ENCODE results near the gene EARS2. TPM values are rescaled to one million over a fixed set of nuclear protein-coding genes. Genes with fewer than 3 reads are reported as not detected.
"Not testable (repeated sequence)": the region's sequence is repeated elsewhere in the genome, so short reads cannot be mapped to it uniquely, and the experiment has no call there.

The EARS2 gene
- total and polyA plus RNA-seq, 10 of the 15 experiments (the other 5 are each of a cell fraction or from before 2014, with no cell fraction given), result 12.9 to 65.9 (median 33.5) TPM

DNA sequence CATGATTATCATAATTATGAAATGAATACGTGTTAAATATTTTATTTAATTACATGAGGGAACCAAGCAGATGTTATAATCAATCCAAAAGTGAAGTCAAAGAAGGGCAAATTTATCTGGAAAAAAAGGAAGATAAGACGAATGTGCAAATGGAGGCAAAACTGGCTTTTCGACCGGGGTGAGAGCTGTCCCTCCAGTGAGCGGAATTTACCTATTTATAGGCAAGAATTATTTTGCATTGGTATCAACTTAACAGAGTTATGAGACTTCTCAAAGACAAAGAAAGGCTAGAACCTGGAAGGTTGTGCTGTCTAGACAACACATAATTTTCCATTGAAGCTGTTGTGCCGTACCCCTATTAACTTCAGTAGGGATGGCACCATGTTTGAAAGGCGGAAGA, 45.4 kb downstream of the EARS2 start:
- POLR2A ChIA-PET, result no interaction called here

GRCh38 chr16:23510915-23511270, 46.3 kb downstream of the EARS2 start:
- Histone ChIP-seq H3K4me2 (ENCODE audit: control insufficient read depth, insufficient read depth) (peak overlapping the region; percentile 90), H3K9ac (ENCODE audit: control insufficient read depth, insufficient read depth, low read length) (peak overlapping the region; percentile 86), H3K27ac (ENCODE audit: control insufficient read depth, insufficient read depth) (peak overlapping the region; percentile 76), H3K4me1 (ENCODE audit: control insufficient read depth, insufficient read depth, low read length) (peaks cover 13% of the 10 kb centered on the region), H4K20me1 (ENCODE audit: control insufficient read depth, insufficient read depth) (peaks cover 12% of the 10 kb centered on the region), H2AFZ (ENCODE audit: control insufficient read depth, low read depth, low read length) (peak overlapping the region; percentile 93), H3K79me2 (ENCODE audit: control insufficient read depth, insufficient read depth, low read length) (peaks cover 48% of the 10 kb centered on the region), H3K4me3 (peak overlapping the region; percentile 94; the same call in 1 of the 2 replicates)
- H3K36me3 ChIP-seq (ENCODE audit: control insufficient read depth in 2 of 2, insufficient read depth in 2 of 2, low read length in 1 of 2); BruUV-seq (replicated peaks); DNase-seq (ENCODE audit: low read depth, low spot score); intact Hi-C loops (cut with micrococcal nuclease; ENCODE audit: unreplicated experiment); FAIRE-seq; H3K9me3 ChIP-seq (replicated peaks; ENCODE audit: control insufficient read depth, insufficient read depth, low read length); ATAC-seq; in situ Hi-C loops (cut with MboI); SMC1A ChIA-PET (ENCODE audit: uncharacterized antibody, unreplicated experiment); H3K27me3 ChIP-seq (replicated peaks in 1 of 2; ENCODE audit: control insufficient read depth in 2 of 2, insufficient read depth in 2 of 2, low read length in 1 of 2); RAD21 ChIA-PET (ENCODE audit: unreplicated experiment): not testable (repeated sequence)
- WGBS (ENCODE audit: insufficient coverage, insufficient replicate concordance, low lambda C conversion rate, missing lambda C conversion rate), result 45% methylated on average over 8 of the region's 10 CpGs
- ChIA-PET POLR2A (interaction anchor here (0.7 to 2.1 kb wide), 2 partner anchors 11 to 14 kb away, joined by 3 to 6 read pairs; no protein-coding TSS in a partner anchor), CTCF (interaction anchor here (1.9 kb wide), 1 partner anchor 86 kb away, joined by 8 read pairs; no protein-coding TSS in a partner anchor)

More for the DNA sequence above, 45.4 kb downstream of the EARS2 start:
- TF ChIP-seq RCOR1 (conservative IDR thresholded peaks at IDR 0.05; ENCODE audit: low read depth, low read length) (no peak), SUPT20H (IDR thresholded peaks at IDR 0.05; ENCODE audit: borderline replicate concordance, control insufficient read depth, low read depth, low read length) (no peak), STAT3 (IDR thresholded peaks at IDR 0.05; ENCODE audit: low read depth, low read length) (no peak), GATAD2B (conservative IDR thresholded peaks at IDR 0.05; ENCODE audit: low read depth) (no peak), TCF7 (IDR thresholded peaks at IDR 0.05; ENCODE audit: borderline replicate concordance) (no peak), ASH2L (IDR thresholded peaks at IDR 0.05; ENCODE audit: borderline replicate concordance, low read depth) (no peak), HDAC6 (IDR thresholded peaks at IDR 0.05; ENCODE audit: unreplicated experiment) (no peak), POLR2AphosphoS2 (IDR thresholded peaks at IDR 0.05; ENCODE audit: low read depth, low read length) (no peak)
- TF ChIP-seq, protein P1, sequence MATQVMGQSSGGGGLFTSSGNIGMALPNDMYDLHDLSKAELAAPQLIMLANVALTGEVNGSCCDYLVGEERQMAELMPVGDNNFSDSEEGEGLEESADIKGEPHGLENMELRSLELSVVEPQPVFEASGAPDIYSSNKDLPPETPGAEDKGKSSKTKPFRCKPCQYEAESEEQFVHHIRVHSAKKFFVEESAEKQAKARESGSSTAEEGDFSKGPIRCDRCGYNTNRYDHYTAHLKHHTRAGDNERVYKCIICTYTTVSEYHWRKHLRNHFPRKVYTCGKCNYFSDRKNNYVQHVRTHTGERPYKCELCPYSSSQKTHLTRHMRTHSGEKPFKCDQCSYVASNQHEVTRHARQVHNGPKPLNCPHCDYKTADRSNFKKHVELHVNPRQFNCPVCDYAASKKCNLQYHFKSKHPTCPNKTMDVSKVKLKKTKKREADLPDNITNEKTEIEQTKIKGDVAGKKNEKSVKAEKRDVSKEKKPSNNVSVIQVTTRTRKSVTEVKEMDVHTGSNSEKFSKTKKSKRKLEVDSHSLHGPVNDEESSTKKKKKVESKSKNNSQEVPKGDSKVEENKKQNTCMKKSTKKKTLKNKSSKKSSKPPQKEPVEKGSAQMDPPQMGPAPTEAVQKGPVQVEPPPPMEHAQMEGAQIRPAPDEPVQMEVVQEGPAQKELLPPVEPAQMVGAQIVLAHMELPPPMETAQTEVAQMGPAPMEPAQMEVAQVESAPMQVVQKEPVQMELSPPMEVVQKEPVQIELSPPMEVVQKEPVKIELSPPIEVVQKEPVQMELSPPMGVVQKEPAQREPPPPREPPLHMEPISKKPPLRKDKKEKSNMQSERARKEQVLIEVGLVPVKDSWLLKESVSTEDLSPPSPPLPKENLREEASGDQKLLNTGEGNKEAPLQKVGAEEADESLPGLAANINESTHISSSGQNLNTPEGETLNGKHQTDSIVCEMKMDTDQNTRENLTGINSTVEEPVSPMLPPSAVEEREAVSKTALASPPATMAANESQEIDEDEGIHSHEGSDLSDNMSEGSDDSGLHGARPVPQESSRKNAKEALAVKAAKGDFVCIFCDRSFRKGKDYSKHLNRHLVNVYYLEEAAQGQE (IDR thresholded peaks at IDR 0.05; ENCODE audit: low read depth, low read length), result no peak
- Histone ChIP-seq H3K36me3 (ENCODE audit: control insufficient read depth in 2 of 2, insufficient read depth in 2 of 2, low read length in 1 of 2) (no peaks in the 10 kb centered on the region), H3K4me1 (ENCODE audit: control insufficient read depth, insufficient read depth, low read length) (peaks cover 8% of the 10 kb centered on the region), H3K27me3 (replicated peaks in 1 of 2; ENCODE audit: control insufficient read depth in 2 of 2, insufficient read depth in 2 of 2, low read length in 1 of 2) (no peaks in the 10 kb centered on the region), H3K4me2 (ENCODE audit: control insufficient read depth, insufficient read depth) (no peak overlapping the region), H4K20me1 (ENCODE audit: control insufficient read depth, insufficient read depth) (peaks cover 7% of the 10 kb centered on the region; the same call in 1 of the 2 replicates), H3K4me3 (no peak overlapping the region), H3K79me2 (ENCODE audit: control insufficient read depth, insufficient read depth, low read length) (peaks cover 39% of the 10 kb centered on the region), H3K9me3 (replicated peaks; ENCODE audit: control insufficient read depth, insufficient read depth, low read length) (no peaks in the 10 kb centered on the region), H3K9ac (ENCODE audit: control insufficient read depth, insufficient read depth, low read length) (no peak overlapping the region), H3K27ac (ENCODE audit: control insufficient read depth, insufficient read depth) (no peak overlapping the region), H2AFZ (ENCODE audit: control insufficient read depth, low read depth, low read length) (no peak overlapping the region)
- ChIA-PET SMC1A (ENCODE audit: uncharacterized antibody, unreplicated experiment) (no interaction called here), RAD21 (ENCODE audit: unreplicated experiment) (no interaction called here), CTCF (no interaction called here)
- FAIRE-seq (no peak), ATAC-seq (no peak), DNase-seq (ENCODE audit: low read depth, low spot score) (no peak)
- no TSS peak for BruUV-seq (replicated peaks)
- WGBS (ENCODE audit: insufficient coverage, insufficient replicate concordance, low lambda C conversion rate, missing lambda C conversion rate), result 98% methylated on average over 7 of the region's 7 CpGs
- intact Hi-C loops (cut with micrococcal nuclease; ENCODE audit: unreplicated experiment), result no loop called here
- in situ Hi-C loops (cut with MboI), result no loop called here

Data from GM12878 (cell line).